Testis (tissue), 3 donors: ENCODE measurements around the gene CADPS2. TPM values are rescaled to one million over a fixed set of nuclear protein-coding genes. Genes with fewer than 3 reads are reported as not detected.

Experiments used
- DNase-seq: peaks from one replicate; pipeline ENCODE4 v3.0.0-alpha.2; 2019
- H3K27ac ChIP-seq, 2 donors: fragments of 200-600 bp; sonication (generic); one replicate each; pipeline ENCODE4 v1.5.1; 2019
- H3K27me3 ChIP-seq: fragments of 200-600 bp; sonication (generic); one replicate; pipeline ENCODE4 v1.5.1; 2019
- H3K36me3 ChIP-seq: fragments of 200-600 bp; sonication (generic); one replicate; pipeline ENCODE4 v1.5.1; 2017; ENCODE audit warnings: low read depth; ENCODE audit errors: missing control alignments
- H3K4me1 ChIP-seq: fragments of 200-600 bp; sonication (generic); one replicate; pipeline ENCODE4 v1.5.1; 2019
- H3K4me3 ChIP-seq, 2 donors: fragments of 200-600 bp; sonication (generic); one replicate each; pipeline ENCODE4 v1.5.1; 2017 to 2019
- H3K9me3 ChIP-seq: fragments of 200-600 bp; sonication (generic); one replicate; pipeline ENCODE4 v1.5.1; 2017
- POLR2A ChIP-seq: fragments of 450-650 bp; IDR thresholded peaks from one replicate; pipeline ENCODE4 v1.6.1; 2017; ENCODE audit warnings: antibody characterized with exemption, mild to moderate bottlenecking, moderate library complexity
- WGBS, 2 donors: methylation state at CpG; one replicate each; pipeline ENCODE4 v1.1.5; 2018; 5-methylcytosine and 5-hydroxymethylcytosine counted together
- intact Hi-C: fragments of 100-400 bp; cut with DNase I; formaldehyde crosslinking; loops from one replicate; pipeline ENCODE4 v1.15.1; 2023; ENCODE audit warnings: low total_unique reads
- polyA plus RNA-seq: library from polyadenylated mRNA; stranded (reverse); fragments of 350-450 nt; fragmentation: Illumina TruSeq; extraction: RNeasy Lipid Tissue Mini Kit (QIAGEN cat#74804); gene quantifications from one replicate; pipeline ENCODE4 v1.2.3, GENCODE V29; 2014; ENCODE audit warnings: low read depth, low replicate concordance; ENCODE audit not compliant: insufficient read depth
- total RNA-seq, 2 donors: library from RNA; depleted of rRNA; stranded (reverse); fragments of >200 nt; gene quantifications; one replicate each; pipeline ENCODE4 v1.2.3, GENCODE V29; 2016
- TF ChIP-seq, protein P1 (sequence below), 3 experiments: fragments of 450-650 bp in 2 of 3; fragments of 200-600 bp in 1 of 3; sonication (generic) in 1 of 3; IDR thresholded peaks; one replicate each; pipeline ENCODE4 v1.5.1; 2016 to 2019; ENCODE audit warnings: antibody characterized with exemption in 3 of 3, mild to moderate bottlenecking in 2 of 3, moderate library complexity in 1 of 3

CADPS2 gene
- total and polyA plus RNA-seq, 3 donors from 2014 or later = 6.0 to 9.9 (median 9.3) TPM

DNA sequence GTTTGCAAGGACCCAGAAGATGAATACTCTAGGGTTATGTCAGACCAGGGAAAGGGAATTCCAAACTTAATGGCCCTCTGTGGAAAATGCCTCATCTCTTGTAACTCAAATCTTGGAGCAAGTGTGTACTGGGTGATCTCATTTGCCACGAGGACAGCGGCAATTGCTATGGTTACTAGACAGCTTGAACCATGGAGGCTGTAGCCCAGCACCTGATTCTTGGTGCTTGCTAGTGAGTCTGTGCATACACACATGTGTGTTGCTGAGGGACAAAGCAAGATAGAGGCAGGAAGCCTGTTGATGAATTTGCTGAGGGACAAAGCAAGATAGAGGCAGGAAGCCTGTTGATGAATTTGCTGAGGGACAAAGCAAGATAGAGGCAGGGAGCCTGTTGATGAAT, 523.1 kb downstream of the CADPS2 start:
- intact Hi-C loops = no loop called here
- TF ChIP-seq, protein P1, sequence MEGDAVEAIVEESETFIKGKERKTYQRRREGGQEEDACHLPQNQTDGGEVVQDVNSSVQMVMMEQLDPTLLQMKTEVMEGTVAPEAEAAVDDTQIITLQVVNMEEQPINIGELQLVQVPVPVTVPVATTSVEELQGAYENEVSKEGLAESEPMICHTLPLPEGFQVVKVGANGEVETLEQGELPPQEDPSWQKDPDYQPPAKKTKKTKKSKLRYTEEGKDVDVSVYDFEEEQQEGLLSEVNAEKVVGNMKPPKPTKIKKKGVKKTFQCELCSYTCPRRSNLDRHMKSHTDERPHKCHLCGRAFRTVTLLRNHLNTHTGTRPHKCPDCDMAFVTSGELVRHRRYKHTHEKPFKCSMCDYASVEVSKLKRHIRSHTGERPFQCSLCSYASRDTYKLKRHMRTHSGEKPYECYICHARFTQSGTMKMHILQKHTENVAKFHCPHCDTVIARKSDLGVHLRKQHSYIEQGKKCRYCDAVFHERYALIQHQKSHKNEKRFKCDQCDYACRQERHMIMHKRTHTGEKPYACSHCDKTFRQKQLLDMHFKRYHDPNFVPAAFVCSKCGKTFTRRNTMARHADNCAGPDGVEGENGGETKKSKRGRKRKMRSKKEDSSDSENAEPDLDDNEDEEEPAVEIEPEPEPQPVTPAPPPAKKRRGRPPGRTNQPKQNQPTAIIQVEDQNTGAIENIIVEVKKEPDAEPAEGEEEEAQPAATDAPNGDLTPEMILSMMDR (IDR thresholded peaks at IDR 0.05) = no peak
- no peak for TF ChIP-seq POLR2A

DNA sequence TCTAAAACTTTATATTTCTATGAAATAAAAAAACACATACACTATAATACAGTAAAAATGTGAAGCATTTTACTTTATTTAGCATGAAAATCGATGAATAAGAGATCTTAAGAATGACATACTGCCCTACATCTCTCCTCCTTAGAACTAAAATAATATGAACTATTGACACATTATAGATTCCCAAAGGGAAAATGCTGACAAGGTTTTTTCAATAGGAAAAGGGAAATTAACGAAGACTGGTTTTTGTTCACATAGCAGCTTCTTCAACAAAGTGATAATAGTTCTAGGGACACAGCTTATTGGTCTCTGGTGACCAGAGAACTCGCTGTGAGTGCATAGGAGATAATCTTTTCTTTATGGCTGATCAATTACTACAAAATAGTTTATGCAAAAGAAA, 523.8 kb downstream of the CADPS2 start:
- TF ChIP-seq, protein P1 (IDR thresholded peaks at IDR 0.05) = no peak
- TF ChIP-seq POLR2A = no peak
- Histone ChIP-seq H3K9me3 (no peaks in the 10 kb centered on the region), H3K27me3 (no peaks in the 10 kb centered on the region), H3K27ac (no peak overlapping the region), H3K4me3 (no peak overlapping the region), H3K4me1 (no peaks in the 10 kb centered on the region), H3K36me3 (no peaks in the 10 kb centered on the region)
- 89 to 96% methylated on average over 3 of the region's 3 CpGs for WGBS, 2 donors
- no peak for DNase-seq
- intact Hi-C loops = no loop called here

More for the DNA sequence above, 523.1 kb downstream of the CADPS2 start:
- no peaks in the 10 kb centered on the region for H3K4me1 ChIP-seq
- 84 to 89% methylated on average over 2 of the region's 2 CpGs for WGBS, 2 donors
- no peak overlapping the region for H3K4me3 ChIP-seq
- no peak overlapping the region for H3K27ac ChIP-seq
- no peaks in the 10 kb centered on the region for H3K36me3 ChIP-seq
- no peaks in the 10 kb centered on the region for H3K27me3 ChIP-seq
- H3K9me3 ChIP-seq = no peaks in the 10 kb centered on the region
- no peak for DNase-seq

DNA sequence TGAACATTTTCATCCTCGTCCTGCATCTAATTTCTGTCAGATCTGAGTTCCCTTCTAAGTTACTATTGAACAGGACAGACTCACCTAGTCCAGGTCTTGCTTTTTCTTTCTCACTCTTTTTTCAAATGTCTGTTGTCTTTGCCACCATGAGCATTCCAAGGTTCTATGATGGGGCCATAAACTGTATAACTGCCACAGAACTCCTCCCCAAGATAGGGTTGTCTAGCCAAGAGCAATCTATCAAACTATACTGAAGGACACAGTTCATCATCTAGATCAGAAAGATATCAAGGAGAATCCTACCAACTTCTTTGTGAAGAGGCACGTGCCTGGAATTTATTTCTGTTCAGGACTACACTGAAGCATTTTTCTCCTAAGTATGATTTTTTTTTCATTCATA, 531.6 kb downstream of the CADPS2 start:
- TF ChIP-seq, protein P1 (IDR thresholded peaks at IDR 0.05) = no peak
- TF ChIP-seq POLR2A = no peak
- Histone ChIP-seq H3K4me3 (no peak overlapping the region), H3K27ac (no peak overlapping the region), H3K27me3 (no peaks in the 10 kb centered on the region), H3K9me3 (no peaks in the 10 kb centered on the region), H3K36me3 (no peaks in the 10 kb centered on the region), H3K4me1 (no peaks in the 10 kb centered on the region)
- intact Hi-C loops = no loop called here
- 84 to 93% methylated on average over 2 of the region's 2 CpGs for WGBS, 2 donors
- no peak for DNase-seq

DNA sequence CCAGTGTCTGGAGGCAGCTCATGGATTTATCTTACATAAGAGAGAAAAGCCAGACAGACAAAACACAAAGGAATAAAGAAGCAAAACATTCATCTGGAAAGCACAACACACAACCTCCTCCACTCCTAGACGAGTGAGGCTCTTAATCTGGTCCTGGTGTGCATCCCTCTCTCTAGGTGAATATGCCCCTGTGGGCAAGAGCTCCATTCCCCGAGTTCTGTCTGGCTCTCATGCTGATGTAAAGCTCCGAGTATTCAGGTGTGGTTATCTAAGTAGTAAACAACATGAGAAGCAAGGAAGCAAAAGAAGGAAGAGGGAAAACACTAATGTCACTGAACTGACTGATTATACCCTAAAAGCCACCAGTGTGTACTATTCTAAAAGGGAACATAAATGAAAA, 533.8 kb downstream of the CADPS2 start:
- Histone ChIP-seq H3K27ac (no peak overlapping the region), H3K4me1 (no peaks in the 10 kb centered on the region), H3K9me3 (no peaks in the 10 kb centered on the region), H3K27me3 (no peaks in the 10 kb centered on the region), H3K36me3 (no peaks in the 10 kb centered on the region), H3K4me3 (no peak overlapping the region)
- DNase-seq = no peak
- intact Hi-C loops = no loop called here
- TF ChIP-seq POLR2A = no peak
- TF ChIP-seq, protein P1 (IDR thresholded peaks at IDR 0.05) = no peak
- 63 to 73% methylated on average over 3 of the region's 3 CpGs for WGBS, 2 donors

DNA sequence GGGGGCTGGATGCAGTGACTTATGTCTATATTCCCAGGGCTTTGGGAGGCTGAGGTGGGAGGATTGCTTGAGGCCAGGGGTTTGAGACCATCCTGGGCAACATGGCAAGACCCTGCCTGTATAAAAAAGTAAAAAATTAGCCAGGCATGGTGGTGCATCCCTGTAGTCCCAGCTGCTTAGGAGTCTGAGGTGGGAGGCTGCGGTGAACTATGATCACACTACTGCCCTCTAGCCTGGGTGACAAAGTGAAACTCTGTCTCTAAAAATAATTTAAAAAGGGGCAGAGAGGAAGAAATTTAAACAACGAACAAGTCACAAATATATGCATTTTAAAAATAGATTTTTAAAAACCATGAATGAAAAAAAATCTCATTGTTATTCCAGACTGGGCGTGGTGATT, 535.6 kb downstream of the CADPS2 start:
- Histone ChIP-seq H3K27me3 (no peaks in the 10 kb centered on the region), H3K36me3 (no peaks in the 10 kb centered on the region), H3K4me1 (no peaks in the 10 kb centered on the region), H3K4me3 (no peak overlapping the region), H3K27ac (no peak overlapping the region), H3K9me3 (no peaks in the 10 kb centered on the region)
- no peak for TF ChIP-seq POLR2A
- TF ChIP-seq, protein P1 (IDR thresholded peaks at IDR 0.05) = no peak
- WGBS, 2 donors = 92 to 95% methylated on average over 3 of the region's 3 CpGs
- intact Hi-C loops = no loop called here
- DNase-seq = no peak
